ENCODE results near the gene GNB4. TPM values are rescaled to one million over a fixed set of nuclear protein-coding genes. Genes with fewer than 3 reads are reported as not detected.

The GNB4 gene
- total and polyA plus RNA-seq, 2 donors (not counting 3 experiments of a cell fraction or from before 2014, with no cell fraction given), result 30.3 to 62.6 TPM

GRCh38 chr3:179421500-179421899, 29.8 kb downstream of the GNB4 start:
- no peak overlapping the region for H3K4me3 ChIP-seq (replicated peaks in 1 of 3; ENCODE audit: insufficient read depth in 1 of 3, low read depth in 1 of 3, low read length in 3 of 3)
- no peaks in the 10 kb centered on the region for H3K4me1 ChIP-seq (ENCODE audit: control insufficient read depth, extremely low read depth, insufficient read depth, low read length)
- TF ChIP-seq JUN (IDR thresholded peaks at IDR 0.05; ENCODE audit: borderline replicate concordance, insufficient read depth, insufficient read length, low read depth), result no peak
- no peak for TF ChIP-seq GATA2 (IDR thresholded peaks at IDR 0.05; ENCODE audit: insufficient read depth, insufficient read length, low read depth, low read length)
- peak; percentile 27 to 36 for TF ChIP-seq CTCF (IDR thresholded peaks at IDR 0.05; ENCODE audit: extremely low read depth in 1 of 2, insufficient read depth in 1 of 2, low read depth in 1 of 2, low read length in 2 of 2)
- intact Hi-C loops (cut with micrococcal nuclease) (loop anchor here (1.0 kb wide), 1 partner anchor 137 kb away; no protein-coding TSS in a partner anchor), dilution Hi-C loops (cut with MboI; ENCODE audit: extremely low pct_ligation_motif_present, low sequenced_read_pairs) (no loop called here)
- H3K9me3 ChIP-seq (replicated peaks; ENCODE audit: control insufficient read depth, insufficient read depth, low read length), result no peaks in the 10 kb centered on the region
- H3K9me1 ChIP-seq (replicated peaks; ENCODE audit: control insufficient read depth, extremely low read depth, insufficient read depth, low read length), result no peaks in the 10 kb centered on the region
- H3K9ac ChIP-seq (replicated peaks; ENCODE audit: extremely low read depth, insufficient read depth, low read length), result no peak overlapping the region
- no peak overlapping the region for H3K27ac ChIP-seq (ENCODE audit: insufficient read depth, low read depth, low read length)
- H2AFZ ChIP-seq (ENCODE audit: low read depth, low read length), result no peak overlapping the region
- H3K27me3 ChIP-seq (ENCODE audit: control insufficient read depth in 2 of 2, insufficient read depth in 2 of 2, low read length in 2 of 2), result no peaks in the 10 kb centered on the region
- POLR2A ChIA-PET, result no interaction called here
- H3K36me3 ChIP-seq (ENCODE audit: control insufficient read depth in 2 of 2, extremely low read depth in 1 of 2, insufficient read depth in 2 of 2, low read length in 2 of 2), result peaks cover 11 to 21% of the 10 kb centered on the region in 2 experiments
- H3K79me2 ChIP-seq (ENCODE audit: control insufficient read depth, insufficient read depth, low read length), result peaks cover 29% of the 10 kb centered on the region
- no peak overlapping the region for H3K4me2 ChIP-seq (ENCODE audit: insufficient read depth, low read length)
- FAIRE-seq, result no peak
- no TSS peak for BruUV-seq (replicated peaks)
- no peaks in the 10 kb centered on the region for H4K20me1 ChIP-seq (replicated peaks; ENCODE audit: control insufficient read depth, extremely low read depth, insufficient read depth, low read length)
- DNase-seq (ENCODE audit: low read depth, low spot score), result peak; percentile 53
- CTCF ChIA-PET, result interaction anchor here (0.7 to 1.4 kb wide), 11 partner anchors 8 to 142 kb away, joined by 3 to 15 read pairs (median 3); partner anchors contain the start of gene ACTL6A

- Histone ChIP-seq H3K4me2 (ENCODE audit: insufficient read depth, low read length) (no peak overlapping the region), H3K27me3 (ENCODE audit: control insufficient read depth in 2 of 2, insufficient read depth in 2 of 2, low read length in 2 of 2) (no peaks in the 10 kb centered on the region), H3K4me1 (ENCODE audit: control insufficient read depth, extremely low read depth, insufficient read depth, low read length) (no peaks in the 10 kb centered on the region), H3K36me3 (ENCODE audit: control insufficient read depth in 2 of 2, extremely low read depth in 1 of 2, insufficient read depth in 2 of 2, low read length in 2 of 2) (peaks cover 15 to 19% of the 10 kb centered on the region in 2 experiments), H3K9me1 (replicated peaks; ENCODE audit: control insufficient read depth, extremely low read depth, insufficient read depth, low read length) (no peaks in the 10 kb centered on the region), H3K27ac (ENCODE audit: insufficient read depth, low read depth, low read length) (no peak overlapping the region), H2AFZ (ENCODE audit: low read depth, low read length) (no peak overlapping the region), H3K9ac (replicated peaks; ENCODE audit: extremely low read depth, insufficient read depth, low read length) (no peak overlapping the region), H3K79me2 (ENCODE audit: control insufficient read depth, insufficient read depth, low read length) (peaks cover 9% of the 10 kb centered on the region), H3K4me3 (replicated peaks in 1 of 3; ENCODE audit: insufficient read depth in 1 of 3, low read depth in 1 of 3, low read length in 3 of 3) (no peak overlapping the region), H4K20me1 (replicated peaks; ENCODE audit: control insufficient read depth, extremely low read depth, insufficient read depth, low read length) (no peaks in the 10 kb centered on the region), H3K9me3 (replicated peaks; ENCODE audit: control insufficient read depth, insufficient read depth, low read length) (no peaks in the 10 kb centered on the region)
- FAIRE-seq, result no peak
- DNase-seq (ENCODE audit: low read depth, low spot score), result no peak
- TF ChIP-seq MAX (IDR thresholded peaks at IDR 0.05; ENCODE audit: insufficient read depth, insufficient read length), result no peak
- TF ChIP-seq MYC (IDR thresholded peaks at IDR 0.05; ENCODE audit: low read depth, low read length), result no peak
- TF ChIP-seq JUN (IDR thresholded peaks at IDR 0.05; ENCODE audit: borderline replicate concordance, insufficient read depth, insufficient read length, low read depth), result no peak
- no peak for TF ChIP-seq POLR2A (IDR thresholded peaks at IDR 0.05; ENCODE audit: low read depth, low read length)
- no peak for TF ChIP-seq EZH2 (IDR thresholded peaks at IDR 0.05; ENCODE audit: borderline replicate concordance, low read depth, low read length, severe bottlenecking)
- TF ChIP-seq POLR2AphosphoS5 (IDR thresholded peaks at IDR 0.05; ENCODE audit: insufficient read depth, low read depth, low read length), result no peak
- no peak for TF ChIP-seq CTCF (IDR thresholded peaks at IDR 0.05; ENCODE audit: extremely low read depth in 1 of 2, insufficient read depth in 1 of 2, low read depth in 1 of 2, low read length in 2 of 2)
- no peak for TF ChIP-seq GATA2 (IDR thresholded peaks at IDR 0.05; ENCODE audit: insufficient read depth, insufficient read length, low read depth, low read length)
- no peak for TF ChIP-seq FOS (IDR thresholded peaks at IDR 0.05; ENCODE audit: borderline replicate concordance, insufficient read depth, low read length)
- ChIA-PET CTCF (no interaction called here), POLR2A (no interaction called here)
- intact Hi-C loops (cut with micrococcal nuclease) (no loop called here), dilution Hi-C loops (cut with MboI; ENCODE audit: extremely low pct_ligation_motif_present, low sequenced_read_pairs) (no loop called here)
- no TSS peak for BruUV-seq (replicated peaks)
Observed at GRCh38 chr3:179418610-179419009, 32.7 kb downstream of the GNB4 start.

All from endothelial cell of umbilical vein (primary cell).